GM19463 (cell line): ENCODE data around the gene SMTNL2.

Experiments used
- ATAC-seq: cut with Tn5 transposase; IDR thresholded peaks from one replicate; pipeline ENCODE4 v1.9.1; 2021; ENCODE audit warnings: mild to moderate bottlenecking, moderate library complexity; ENCODE audit not compliant: unreplicated experiment

The SMTNL2 gene

DNA sequence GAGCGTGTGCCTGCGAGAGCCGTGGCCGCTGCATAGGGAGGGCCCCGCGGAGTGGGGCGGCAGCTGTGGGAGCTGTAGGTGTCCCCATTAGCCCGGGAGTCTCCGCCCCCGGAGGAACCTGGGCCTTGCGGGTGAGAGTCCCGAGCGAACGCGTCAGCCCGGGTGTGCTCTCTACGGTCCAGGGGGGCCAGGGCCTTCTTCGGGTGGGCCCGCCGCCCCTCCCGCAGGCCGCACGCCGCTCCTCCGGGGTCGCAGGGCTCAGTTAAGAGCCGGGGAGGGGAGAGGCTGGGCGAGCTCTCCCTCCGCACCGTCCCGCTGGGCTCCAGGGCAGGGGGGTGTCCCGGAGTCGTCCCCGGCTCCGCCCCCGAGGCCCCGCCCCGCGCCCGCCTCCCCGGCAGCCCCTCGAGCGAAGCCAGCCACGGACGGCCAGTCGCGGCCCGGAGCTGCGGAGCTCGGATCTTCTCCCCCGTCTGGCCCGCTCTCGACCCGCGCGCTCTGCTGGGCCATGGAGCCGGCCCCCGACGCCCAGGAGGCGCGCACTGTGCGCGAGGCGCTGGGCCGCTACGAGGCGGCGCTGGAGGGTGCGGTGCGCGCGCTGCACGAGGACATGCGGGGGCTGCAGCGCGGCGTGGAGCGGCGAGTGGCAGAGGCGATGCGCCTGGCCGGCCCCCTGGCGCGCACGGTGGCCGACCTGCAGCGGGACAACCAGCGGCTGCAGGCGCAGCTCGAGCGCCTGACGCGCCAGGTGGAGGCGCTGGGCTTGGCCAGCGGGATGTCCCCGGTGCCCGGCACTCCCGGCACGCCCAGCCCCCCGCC is at the start of gene SMTNL2:
TSS of gene SMTNL2 (plus strand) at position 429 of the 816 bp plus-strand sequence. CDS start at position 506, 77 bp downstream.
- ATAC-seq = no peak

DNA sequence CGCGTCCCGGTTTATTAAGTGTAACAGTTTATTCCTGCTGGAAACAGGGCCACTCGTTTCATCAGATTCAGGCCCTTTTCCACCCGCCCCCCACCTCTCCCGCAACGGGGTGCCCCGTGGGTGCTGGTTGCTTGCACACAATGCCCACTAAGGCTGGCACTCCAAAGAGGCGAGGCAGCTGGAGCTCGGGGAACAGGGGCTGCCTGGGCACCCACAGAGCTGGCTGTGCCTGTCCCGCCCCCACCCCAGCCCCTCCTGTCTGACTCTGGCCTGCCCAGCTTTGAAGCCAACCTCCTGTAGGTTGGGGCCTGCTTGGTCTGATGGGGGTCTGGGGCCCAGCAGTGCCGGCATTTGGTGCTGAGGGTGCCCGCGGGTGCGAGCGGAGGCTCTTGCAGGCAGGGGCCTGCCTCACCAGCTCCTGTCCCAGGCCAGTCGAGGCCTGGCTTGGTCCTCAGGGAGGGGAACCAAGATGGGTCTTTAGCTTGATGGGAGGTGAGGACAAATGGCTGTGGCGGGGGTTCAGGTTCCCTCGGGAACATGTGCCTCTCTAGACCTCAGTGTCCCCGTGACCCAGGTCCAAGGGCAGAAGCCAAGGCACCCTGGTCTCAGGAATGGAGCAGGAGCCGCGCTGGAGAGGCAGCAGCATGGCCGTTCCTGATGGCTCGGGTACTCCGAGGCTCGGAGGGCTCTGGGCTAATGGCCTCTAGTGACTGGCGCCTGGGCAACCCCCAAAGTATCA is 49.2 kb upstream of the SMTNL2 start:
- no peak for ATAC-seq

DNA sequence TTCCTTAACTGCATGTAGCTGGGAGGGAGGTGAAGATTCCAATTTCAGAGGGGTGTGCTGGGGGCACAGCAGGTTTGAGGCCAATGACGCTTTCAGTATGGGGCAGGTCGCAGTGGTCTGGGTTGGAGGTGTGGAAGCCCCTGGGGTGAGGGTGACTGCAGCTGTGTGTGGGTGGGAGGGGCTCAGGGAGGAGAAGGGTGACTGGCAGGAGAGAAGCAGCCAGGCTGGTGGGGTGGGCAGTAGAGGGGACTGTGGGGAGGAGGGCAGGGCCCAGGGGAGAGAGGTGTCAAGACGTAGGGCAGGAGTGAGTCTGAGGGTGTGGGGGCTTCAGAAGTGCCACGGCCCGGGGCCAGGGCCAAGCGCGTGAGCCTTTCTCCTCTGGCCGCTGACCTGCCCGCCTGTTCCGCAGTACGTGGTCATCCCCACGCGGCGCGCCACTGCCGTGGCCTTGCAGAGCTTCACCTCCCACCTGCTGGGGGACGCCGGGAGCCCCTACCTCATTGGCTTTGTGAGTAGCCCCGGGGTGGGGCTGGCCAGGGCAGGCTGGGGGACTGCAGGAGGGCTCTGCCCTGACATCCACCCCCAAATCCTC is 48.6 kb upstream of the SMTNL2 start:
- ATAC-seq = no peak

DNA sequence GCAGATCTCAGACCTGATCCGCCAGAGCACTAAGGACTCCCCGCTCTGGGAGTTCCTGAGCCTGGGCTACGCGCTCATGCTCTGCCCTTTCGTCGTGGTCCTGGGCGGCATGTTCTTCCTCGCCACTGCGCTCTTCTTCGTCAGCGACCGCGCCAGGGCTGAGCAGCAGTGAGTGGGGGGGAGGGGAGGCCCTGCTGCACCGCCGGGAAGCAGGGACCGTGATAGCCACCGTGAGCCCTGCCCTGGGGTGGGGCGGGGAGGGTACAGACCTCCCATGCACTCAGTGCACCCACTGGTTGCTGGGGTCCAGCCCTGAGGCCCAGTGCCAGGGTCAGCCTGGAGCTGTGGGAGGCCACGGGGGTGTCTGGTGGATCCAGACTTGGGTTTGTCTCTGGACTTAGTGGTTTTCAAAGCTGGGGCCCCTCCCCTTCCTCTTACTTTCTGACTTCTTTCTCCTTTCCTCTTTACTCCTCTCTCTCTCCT is 48.0 kb upstream of the SMTNL2 start:
- ATAC-seq = no peak

DNA sequence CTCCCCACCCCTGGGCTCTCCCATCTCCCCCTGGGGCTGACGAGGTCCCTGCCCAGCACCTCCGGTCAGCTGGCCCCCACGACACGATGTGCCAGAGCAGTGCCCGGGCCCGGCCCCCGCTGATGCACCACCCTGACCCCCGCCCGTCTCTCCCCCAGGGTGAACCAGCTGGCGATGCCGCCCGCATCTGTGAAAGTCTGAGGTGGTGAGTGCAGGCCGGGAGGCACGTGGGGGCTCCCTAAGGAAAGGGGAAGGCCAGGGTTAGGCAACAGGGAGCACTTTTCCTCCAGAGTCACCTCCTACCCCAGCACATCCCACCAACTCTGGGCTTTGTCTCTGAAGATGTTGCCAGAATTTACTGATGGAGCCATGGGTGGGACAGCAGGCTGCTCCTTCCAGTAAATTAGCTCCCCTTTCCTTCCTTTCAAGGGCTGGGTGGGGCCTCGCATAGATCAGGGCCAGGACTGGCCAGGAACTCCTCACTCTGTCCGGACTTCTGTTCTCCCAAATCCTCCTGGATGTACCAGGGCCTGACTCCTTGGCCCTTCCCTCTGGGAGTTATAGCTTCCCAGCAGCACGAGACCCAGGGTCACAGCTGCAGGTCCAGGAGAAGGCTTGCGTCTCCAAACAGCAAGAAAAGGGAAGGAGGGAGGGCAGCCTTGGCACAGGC is 47.5 kb upstream of the SMTNL2 start:
- no peak for ATAC-seq

DNA sequence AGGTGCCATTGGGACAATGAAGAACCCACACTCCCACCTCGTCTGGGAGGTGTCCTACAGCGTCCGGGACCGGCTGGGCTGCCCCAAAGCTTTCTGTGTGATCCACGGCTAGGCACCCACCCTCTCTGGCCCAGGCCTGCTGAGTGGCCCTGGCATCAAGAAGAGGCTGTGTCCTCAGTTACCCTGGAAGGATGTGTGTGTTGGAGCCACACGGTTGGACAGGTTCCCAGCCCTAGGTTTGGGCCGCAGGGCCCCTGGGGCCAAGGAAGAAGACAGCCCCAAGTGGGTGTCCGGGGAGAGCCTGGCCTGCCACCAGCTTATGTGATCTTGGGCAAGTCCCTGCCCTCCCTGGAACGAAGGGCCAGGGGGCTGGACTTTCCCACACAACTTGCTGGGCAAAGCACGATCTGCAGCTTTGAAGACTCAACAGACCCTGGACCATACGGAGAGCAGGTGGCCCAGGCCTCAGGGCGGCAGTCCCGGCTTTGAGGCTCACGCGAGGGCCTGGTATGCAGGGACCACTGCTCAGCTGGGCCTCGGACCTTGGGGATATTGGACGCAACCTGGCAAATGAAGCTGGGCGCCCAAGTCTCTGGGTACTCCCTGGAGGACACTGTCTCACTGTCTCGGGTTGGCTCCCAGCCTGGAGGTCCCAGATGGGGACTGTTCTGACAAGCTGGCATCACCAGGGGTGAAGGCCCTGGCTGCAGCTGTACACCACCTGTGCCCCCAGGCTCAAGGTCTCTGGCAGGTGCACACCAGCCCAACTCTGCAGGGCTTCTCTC is 46.7 kb upstream of the SMTNL2 start:
- no peak for ATAC-seq

DNA sequence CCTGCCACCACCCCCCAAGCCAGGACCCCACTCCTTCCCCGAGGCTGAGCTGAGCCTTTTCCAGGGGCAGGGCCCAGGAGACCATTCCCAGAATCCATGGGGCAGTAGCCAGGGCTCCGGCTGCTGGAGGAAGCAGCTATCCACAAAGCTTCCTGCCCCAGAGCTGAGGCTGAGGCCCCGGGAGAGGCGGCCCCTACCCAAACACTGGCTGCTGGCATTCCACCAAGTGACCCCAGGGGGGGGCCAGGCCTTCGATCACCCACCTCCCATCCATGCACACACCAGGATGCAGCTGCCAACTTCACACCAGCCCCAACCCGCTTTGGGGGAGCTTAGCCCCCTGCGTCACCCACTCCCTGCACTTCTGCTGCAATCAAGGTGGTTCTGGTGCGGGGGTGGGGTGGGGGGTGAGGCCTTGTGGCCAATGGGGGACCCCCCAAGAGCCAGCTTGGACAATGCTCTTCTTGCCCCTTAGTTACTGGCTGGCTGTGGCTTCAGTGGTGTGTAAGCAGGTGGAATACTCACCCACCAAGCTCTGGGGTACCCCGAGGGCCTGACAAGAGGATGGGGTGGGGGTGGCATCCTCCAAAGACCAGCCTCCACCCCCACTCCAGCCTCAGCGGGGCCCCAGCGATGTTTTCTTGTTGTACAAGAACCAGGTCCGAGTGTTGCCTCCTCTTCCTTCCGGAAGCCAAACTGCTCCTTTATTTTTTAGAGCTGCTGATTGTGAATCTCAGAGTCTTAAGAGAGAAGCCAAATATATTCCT is 45.9 kb upstream of the SMTNL2 start:
- no peak for ATAC-seq

DNA sequence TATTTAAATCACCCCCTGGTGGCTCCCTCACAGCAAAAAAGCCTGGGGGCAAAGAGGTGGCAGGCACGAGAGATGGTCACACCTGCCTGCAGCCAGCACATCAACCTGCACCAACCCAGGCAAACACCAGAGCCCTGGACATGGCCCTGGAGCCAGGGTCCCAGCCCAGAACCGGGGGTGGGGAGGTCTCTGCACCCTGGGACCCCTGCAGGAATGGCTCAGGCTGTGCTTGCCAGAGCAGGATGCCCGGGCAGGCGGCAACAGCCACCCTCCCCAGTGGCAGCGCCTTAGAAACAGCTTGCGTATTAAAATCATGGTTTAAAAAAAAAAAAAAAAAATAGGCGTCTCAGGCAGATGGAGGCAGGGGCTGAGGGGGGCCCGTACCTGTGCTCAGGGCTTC is 45.3 kb upstream of the SMTNL2 start:
- ATAC-seq = no peak

DNA sequence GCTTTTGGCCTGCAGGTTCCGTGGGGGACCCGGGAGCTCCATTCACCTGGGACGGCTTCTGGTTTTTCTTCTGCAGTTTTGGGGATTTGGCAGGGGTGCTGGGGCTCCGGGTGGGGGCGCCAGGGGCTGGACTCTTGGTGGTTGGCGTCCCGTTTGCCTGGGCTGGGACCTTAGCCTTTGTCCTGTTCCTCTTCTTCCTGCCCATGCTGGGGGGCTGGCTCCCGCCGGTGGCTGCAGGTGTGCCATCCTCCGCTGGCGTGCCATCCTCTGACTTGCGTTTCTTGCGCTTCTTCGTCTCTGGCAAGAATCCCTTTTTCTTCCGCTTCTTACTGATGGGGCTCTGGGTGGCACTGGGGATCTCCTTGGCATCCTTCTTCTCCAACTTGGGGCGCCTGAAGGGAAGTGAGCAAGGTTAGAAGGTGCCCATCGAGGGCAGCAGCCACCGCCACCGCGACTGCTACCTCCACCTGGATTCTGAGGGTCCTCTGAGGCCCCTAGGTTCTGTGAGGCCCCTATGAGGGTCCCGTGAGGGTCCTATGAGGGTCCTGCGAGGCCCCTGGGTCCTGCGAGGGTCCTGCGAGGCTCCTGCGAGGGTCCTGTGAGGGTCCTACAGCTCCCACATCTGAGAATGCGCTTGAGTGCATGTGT is 44.6 kb upstream of the SMTNL2 start:
- no peak for ATAC-seq

DNA sequence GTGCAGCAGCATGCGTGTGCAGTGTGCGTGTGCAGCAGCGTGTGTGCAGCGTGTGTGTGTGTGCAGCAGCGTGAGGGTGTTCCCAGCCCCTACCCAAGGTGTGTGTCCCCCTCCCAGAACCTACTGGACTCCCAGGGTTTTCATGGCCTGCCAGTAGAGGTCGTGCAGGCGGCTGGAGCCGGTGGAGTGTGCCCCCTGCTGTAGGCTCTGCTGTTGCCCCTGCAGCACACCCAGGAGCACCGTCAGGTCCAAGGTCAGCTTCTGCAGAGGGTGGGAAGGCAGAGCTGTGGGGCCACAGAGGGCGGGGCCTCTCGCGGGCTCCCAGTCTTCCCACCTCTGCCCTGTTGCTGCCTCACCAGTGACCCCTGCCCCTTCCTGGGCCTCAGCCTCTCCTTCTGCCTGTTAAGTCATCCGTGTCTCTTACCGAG is 44.1 kb upstream of the SMTNL2 start:
- ATAC-seq = no peak

DNA sequence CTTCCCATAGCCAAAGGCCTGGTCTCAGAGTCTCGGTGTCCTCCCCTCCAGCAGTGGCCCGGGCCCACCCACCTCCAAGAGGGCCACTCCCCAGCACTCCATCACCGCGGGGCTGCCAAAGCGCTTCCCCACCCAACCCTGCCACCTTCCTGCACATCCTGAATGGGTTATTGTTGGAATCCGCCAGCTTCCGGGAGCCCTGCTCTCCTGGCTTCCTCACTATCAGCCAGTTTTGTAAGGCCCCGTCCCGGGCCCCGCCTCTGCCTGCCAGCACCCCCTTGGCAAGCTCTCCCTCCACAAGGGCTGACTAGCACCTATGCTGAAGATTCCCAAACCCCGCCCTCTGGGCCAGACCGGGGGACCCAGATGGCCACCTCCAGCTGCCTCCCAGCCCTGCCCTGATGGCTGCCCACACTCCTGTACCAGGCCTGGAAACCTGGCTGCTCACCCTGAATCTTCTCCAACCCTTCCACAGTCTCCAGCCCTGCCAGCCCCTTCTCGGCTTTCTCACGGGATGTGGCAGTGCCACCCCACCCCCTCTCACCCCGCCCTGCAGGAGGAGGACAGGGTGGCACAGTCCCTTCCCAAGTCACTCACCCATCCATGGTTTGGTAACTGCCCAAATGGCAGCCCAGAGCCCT is 43.5 kb upstream of the SMTNL2 start:
- no peak for ATAC-seq

DNA sequence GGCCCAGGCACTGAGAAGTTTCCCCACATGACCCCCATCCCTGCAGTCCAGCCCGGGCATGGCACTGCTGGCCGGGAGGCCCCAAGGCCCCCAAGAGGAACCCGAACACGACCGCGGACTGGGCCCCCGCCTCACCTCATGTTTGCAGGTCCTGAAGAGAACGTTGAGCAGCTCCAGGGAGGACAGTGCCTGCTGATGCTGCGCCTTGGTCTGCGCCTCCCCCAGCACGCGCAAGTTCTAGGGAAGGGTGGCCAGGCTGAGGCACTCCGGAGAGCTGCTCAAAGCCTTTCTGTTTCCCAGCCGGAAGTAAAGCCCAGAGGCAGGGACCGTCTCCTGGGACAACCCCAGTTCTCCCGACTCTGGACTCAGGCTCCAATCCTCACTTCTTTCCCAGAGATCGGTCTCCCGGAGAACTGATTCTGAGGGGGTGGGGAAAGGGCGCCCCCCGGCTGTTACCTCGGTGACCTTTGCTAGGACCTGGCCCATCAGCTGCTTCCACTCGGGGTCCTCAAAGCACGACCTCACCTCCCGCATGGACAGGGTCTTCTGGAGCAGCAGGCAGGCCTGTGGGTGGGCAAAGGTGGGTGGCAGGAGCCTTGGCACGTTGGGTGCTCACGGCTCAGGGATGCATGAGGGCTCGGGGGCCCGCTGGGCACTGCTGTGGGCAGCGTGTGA is 42.9 kb upstream of the SMTNL2 start:
- no peak for ATAC-seq

DNA sequence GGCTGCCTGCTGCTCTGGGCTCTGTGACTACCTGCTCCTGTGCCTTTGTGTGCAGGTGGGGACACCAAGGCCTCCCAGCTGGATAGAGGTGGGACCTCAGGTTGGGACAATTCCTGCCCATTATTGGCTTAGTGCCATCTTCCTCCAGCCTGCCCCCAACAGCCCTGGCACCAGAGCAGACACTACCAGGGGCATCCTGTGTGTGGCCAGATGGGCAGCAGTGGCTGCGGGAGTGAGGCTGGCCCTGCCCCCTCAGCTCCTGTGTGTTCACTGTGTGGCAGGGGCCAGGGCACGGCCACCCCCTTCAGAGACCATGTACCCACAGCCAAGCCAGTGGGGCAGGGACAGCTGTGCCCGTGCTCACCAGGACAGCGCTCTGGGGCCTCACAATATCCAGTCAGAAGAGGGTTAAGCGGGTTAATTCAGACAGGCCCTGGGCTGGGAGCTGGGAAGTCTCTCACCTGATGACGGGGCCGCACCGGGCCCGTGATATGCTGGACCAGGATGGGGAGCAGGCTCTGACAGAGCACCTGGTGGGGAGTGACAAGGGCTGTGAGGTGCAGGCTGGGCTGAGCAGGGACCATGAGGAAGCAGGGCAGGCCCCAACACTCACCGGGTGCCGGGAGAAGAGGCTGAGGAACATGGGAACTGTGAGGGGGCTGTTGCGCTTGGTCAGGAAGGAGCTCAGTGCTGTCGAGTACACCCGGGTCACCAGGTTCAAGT is 42.2 kb upstream of the SMTNL2 start:
- no peak for ATAC-seq

DNA sequence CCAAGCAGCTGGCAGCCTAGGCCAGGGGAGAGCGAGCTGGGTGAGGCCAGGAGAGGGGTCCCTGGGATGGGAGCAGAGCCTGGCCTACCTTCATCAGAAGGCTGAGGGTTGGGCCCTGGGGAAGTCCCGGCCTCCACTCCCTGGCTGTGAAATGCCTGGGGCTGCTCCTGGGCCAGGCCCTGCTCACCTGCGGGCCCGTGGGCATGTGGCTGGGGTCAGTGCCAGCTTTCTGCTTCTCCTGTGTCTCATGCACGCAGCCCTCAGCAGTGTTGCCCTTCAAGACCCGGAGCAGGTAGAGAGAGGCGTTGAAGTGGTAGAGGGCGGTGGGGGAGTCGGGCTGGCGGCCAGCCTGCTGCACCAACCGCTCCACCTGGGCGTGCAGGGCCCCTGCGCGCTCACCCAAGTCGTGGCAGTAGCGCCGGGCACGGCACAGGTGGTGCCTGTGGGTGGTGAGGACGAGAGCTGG is 41.6 kb upstream of the SMTNL2 start:
- no peak for ATAC-seq

DNA sequence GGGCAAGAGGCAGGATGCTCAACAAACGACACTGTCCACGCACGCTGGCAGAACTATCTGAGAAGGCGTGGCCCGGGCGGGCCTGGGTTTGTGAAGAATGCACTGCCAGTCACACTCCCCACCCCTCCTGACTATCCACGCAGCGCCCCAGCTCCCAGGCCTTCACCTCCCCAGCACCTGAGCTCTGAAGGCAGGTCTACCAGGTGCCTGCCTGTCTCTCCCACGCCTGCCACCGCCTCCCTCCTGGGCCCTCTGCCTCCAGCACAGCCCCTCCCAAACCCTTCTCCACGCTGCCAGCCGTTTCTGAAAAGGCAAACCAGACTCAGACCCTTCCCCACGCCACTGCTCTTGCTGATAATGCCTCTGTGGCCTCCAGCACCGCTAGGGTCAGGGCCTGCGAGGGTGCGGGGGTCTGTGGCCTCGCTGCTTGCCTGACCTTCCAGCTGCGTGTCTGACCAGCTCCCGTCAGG is 40.7 kb upstream of the SMTNL2 start:
- ATAC-seq = no peak

DNA sequence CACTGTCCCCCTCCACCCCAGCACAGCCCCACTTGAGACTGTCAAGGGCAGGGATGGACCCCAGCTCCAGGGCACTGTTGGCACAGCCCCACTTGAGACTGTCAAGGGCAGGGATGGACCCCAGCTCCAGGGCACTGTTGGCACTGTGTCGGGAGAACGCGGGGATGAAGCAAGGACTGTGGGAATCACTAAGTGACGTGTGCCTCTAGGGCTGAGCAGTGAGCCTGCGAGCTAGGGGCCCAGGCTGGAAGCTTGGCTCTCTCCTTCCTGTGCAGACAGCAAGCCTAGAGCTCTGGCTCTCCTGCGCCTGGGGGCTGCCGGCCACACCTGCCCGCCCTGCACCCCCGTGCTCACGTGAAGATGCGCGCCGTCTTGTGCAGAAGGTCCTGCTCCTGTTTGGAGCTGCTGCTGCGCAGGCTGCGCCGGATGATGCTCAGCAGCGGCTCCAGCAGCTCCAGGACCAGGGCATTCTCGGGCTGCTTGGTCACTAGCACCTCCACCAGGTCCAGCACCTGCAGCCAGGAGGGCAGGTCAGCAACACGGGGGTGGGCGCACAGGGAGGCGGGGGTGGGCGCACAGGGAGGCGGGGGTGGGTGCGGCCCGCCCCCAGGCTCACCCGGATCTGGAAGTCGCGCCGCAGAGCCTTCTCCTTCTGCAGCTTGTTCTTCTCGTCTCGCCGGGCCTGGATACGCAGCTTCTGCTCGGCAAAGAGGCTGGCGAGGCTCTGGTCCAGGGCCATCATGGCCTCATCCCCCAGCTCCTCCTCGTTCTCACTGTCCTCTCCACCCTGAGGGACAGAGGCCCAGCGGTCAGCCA is 40.0 kb upstream of the SMTNL2 start:
- no peak for ATAC-seq

DNA sequence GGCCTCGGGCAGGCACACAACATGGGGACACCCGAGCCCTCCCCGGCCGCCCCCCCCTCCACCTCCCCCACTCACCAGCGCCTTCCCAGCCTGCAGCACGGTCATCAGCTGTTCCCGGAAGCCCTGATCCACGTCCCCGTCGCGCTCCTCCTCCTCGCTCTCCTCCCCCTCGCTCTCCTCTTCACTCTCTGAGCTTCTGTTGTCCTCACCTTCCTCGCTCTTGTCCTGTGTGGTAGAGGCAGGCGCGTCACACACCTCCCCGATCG is 39.4 kb upstream of the SMTNL2 start:
- no peak for ATAC-seq
